IMR-90 (cell line): ENCODE measurements around the gene AVPR1B. TPM values are rescaled to one million over a fixed set of nuclear protein-coding genes. Genes with fewer than 3 reads are reported as not detected.

Experiments
- ATAC-seq: fragments of 200-7000 bp; cut with Tn5 transposase; 2 replicates; pipeline ENCODE4 v1.9.1; 2020; ENCODE audit warnings: low read depth, mild to moderate bottlenecking, moderate library complexity
- BruUV-seq: library from RNA; stranded (reverse); fragments of 400-500 nt; replicated peaks from 2 replicates; lab custom pipeline; 2021; lab: Mats Ljungman, UMichigan
- CTCF ChIA-PET: fragments of 300-600 bp; formaldehyde crosslinking; extraction: SDS; loops from one replicate; lab custom pipeline; 2021; ENCODE audit warnings: antibody characterized with exemption; lab: Yijun Ruan, JAX
- POLR2A ChIA-PET: fragments of 300-600 bp; sonication (Branson Sonifier 250); formaldehyde crosslinking; loops from one replicate; lab custom pipeline; 2022; ENCODE audit warnings: antibody characterized with exemption; ENCODE audit not compliant: unreplicated experiment; lab: Charles Lee
- DNase-seq: peaks from one replicate; pipeline ENCODE4 v3.0.0; 2013
- H2AFZ ChIP-seq: replicated peaks from 2 replicates; pipeline ENCODE3; 2013; ENCODE audit warnings: low read length, mild to moderate bottlenecking; ENCODE audit not compliant: poor library complexity
- H2AK5ac ChIP-seq: 2 replicates; pipeline ENCODE4 v1.6.1; 2013; ENCODE audit warnings: low read depth, low read length, inconsistent platforms
- H2AK9ac ChIP-seq: replicated peaks from 2 replicates; pipeline ENCODE3; 2013; ENCODE audit warnings: mild to moderate bottlenecking, low read depth, low read length, moderate library complexity; ENCODE audit not compliant: poor library complexity
- H2BK120ac ChIP-seq: 2 replicates; pipeline ENCODE4 v1.6.1; 2013; ENCODE audit warnings: low read depth, low read length, inconsistent platforms
- H2BK15ac ChIP-seq: 3 replicates; pipeline ENCODE4 v1.6.1; 2013; ENCODE audit warnings: low read depth, low read length, inconsistent platforms
- H2BK20ac ChIP-seq: 2 replicates; pipeline ENCODE4 v1.6.1; 2013; ENCODE audit warnings: low read depth, mild to moderate bottlenecking, inconsistent platforms, low read length, moderate library complexity
- H2BK5ac ChIP-seq: 2 replicates; pipeline ENCODE4 v1.6.1; 2013; ENCODE audit warnings: mild to moderate bottlenecking, low read depth, low read length, inconsistent platforms; ENCODE audit not compliant: poor library complexity, severe bottlenecking
- H3K14ac ChIP-seq: replicated peaks from 2 replicates; pipeline ENCODE4 v1.6.1; 2013; ENCODE audit warnings: low read depth, low read length, inconsistent platforms
- H3K18ac ChIP-seq: 2 replicates; pipeline ENCODE4 v1.6.1; 2013; ENCODE audit warnings: low read depth, low read length, control low read depth
- H3K23ac ChIP-seq: 2 replicates; pipeline ENCODE4 v1.6.1; 2013; ENCODE audit warnings: low read depth, low read length, inconsistent platforms
- H3K27ac ChIP-seq: 2 replicates; pipeline ENCODE4 v1.5.1; 2013; ENCODE audit warnings: mild to moderate bottlenecking, control low read depth, low read length; ENCODE audit not compliant: insufficient read depth
- H3K27me3 ChIP-seq: 2 replicates; pipeline ENCODE4 v1.6.1; 2013; ENCODE audit warnings: low read length; ENCODE audit not compliant: control insufficient read depth, insufficient read depth
- H3K36me3 ChIP-seq: 2 replicates; pipeline ENCODE4 v1.6.1; 2013; ENCODE audit warnings: low read length, mixed read lengths; ENCODE audit not compliant: control insufficient read depth, insufficient read depth
- H3K4ac ChIP-seq: 2 replicates; pipeline ENCODE4 v1.6.1; 2013; ENCODE audit warnings: low read depth, low read length, inconsistent platforms
- H3K4me1 ChIP-seq: 2 replicates; pipeline ENCODE4 v1.6.1; 2013; ENCODE audit warnings: low read length, mixed read lengths; ENCODE audit not compliant: control insufficient read depth, insufficient read depth
- H3K4me2 ChIP-seq: 2 replicates; pipeline ENCODE4 v1.6.1; 2013; ENCODE audit warnings: low read depth, mild to moderate bottlenecking, control low read depth, low read length, moderate library complexity
- H3K4me3 ChIP-seq: 2 replicates; pipeline ENCODE4 v1.5.1; 2013; ENCODE audit warnings: low read depth, mild to moderate bottlenecking, control low read depth, low read length, moderate library complexity; ENCODE audit not compliant: insufficient read depth
- H3K56ac ChIP-seq: 2 replicates; pipeline ENCODE4 v1.6.1; 2013; ENCODE audit warnings: low read length, inconsistent platforms; ENCODE audit not compliant: insufficient read depth; ENCODE audit errors: extremely low read depth
- H3K79me1 ChIP-seq, 2 experiments: 2 replicates each; pipeline ENCODE4 v1.6.1; 2013; ENCODE audit warnings: low read length in 2 of 2, inconsistent platforms in 1 of 2, low read depth in 1 of 2
- H3K9ac ChIP-seq: 2 replicates; pipeline ENCODE4 v1.6.1; 2013; ENCODE audit warnings: low read depth, low read length, control low read depth
- H3K9me1 ChIP-seq: 2 replicates; pipeline ENCODE4 v1.6.1; 2013; ENCODE audit warnings: low read length, inconsistent platforms; ENCODE audit not compliant: insufficient read depth
- H3K9me3 ChIP-seq: 2 replicates; pipeline ENCODE4 v1.6.1; 2013; ENCODE audit warnings: low read length; ENCODE audit not compliant: control insufficient read depth, insufficient read depth
- H4K20me1 ChIP-seq: 2 replicates; pipeline ENCODE4 v1.6.1; 2013; ENCODE audit warnings: low read length, inconsistent platforms; ENCODE audit not compliant: insufficient read depth
- H4K5ac ChIP-seq: 2 replicates; pipeline ENCODE4 v1.6.1; 2013; ENCODE audit warnings: mild to moderate bottlenecking, low read depth, low read length, control low read depth
- H4K8ac ChIP-seq, 2 experiments: 2 replicates each; pipeline ENCODE4 v1.6.1; 2013; ENCODE audit warnings: low read depth in 2 of 2, low read length in 2 of 2, control low read depth in 1 of 2, inconsistent platforms in 1 of 2
- H4K91ac ChIP-seq: 2 replicates; pipeline ENCODE4 v1.6.1; 2013; ENCODE audit warnings: low read depth, low read length, inconsistent platforms; ENCODE audit not compliant: insufficient read depth
- BHLHE40 ChIP-seq: fragments of 150-350 bp; IDR thresholded peaks from 2 replicates; pipeline ENCODE4 v1.6.1; 2016; ENCODE audit warnings: mild to moderate bottlenecking, low read depth, low read length
- CEBPB ChIP-seq: IDR thresholded peaks from 2 replicates; pipeline ENCODE4 v1.6.1; 2012; ENCODE audit warnings: low read depth, low read length, improper control_type of control experiment
- CHD1 ChIP-seq: IDR thresholded peaks from 2 replicates; pipeline ENCODE4 v1.6.1; 2012; ENCODE audit warnings: low read depth, low read length, improper control_type of control experiment
- NFE2L2 ChIP-seq: fragments of 150-350 bp; IDR thresholded peaks from 2 replicates; pipeline ENCODE4 v1.6.1; 2016; ENCODE audit warnings: low read depth, mild to moderate bottlenecking, low read length
- POLR2A ChIP-seq: IDR thresholded peaks from 2 replicates; pipeline ENCODE4 v1.6.1; 2012; ENCODE audit warnings: mild to moderate bottlenecking, low read depth, low read length
- RAD21 ChIP-seq: IDR thresholded peaks from 2 replicates; pipeline ENCODE4 v1.6.1; 2012; ENCODE audit warnings: low read length, improper control_type of control experiment
- RFX5 ChIP-seq: IDR thresholded peaks from 2 replicates; pipeline ENCODE4 v1.8.0; 2012; ENCODE audit warnings: low read depth, mild to moderate bottlenecking, low read length, moderate library complexity
- WGBS, 2 experiments: methylation state at CpG; one replicate each; pipeline versions ENCODE4 v1.1.5 to v1.1.7; 2013; ENCODE audit warnings: missing lambda C conversion rate in 2 of 2; ENCODE audit not compliant: insufficient read length in 1 of 2; ENCODE audit errors: extremely low coverage in 2 of 2; 5-methylcytosine and 5-hydroxymethylcytosine counted together
- dilution Hi-C: fragments of 300-500 bp; cut with HindIII; formaldehyde crosslinking; loops from one replicate; pipeline ENCODE4 v1.14.3; 2018; ENCODE audit warnings: low sequenced_read_pairs; ENCODE audit not compliant: unreplicated experiment
- in situ Hi-C: fragments of 300-500 bp; cut with MboI; formaldehyde crosslinking; loops from 3 replicates; pipeline ENCODE4 v1.14.3; 2019; ENCODE audit warnings: low sequenced_read_pairs, inconsistent platforms, mixed read lengths
- intact Hi-C: fragments of 100-400 bp; cut with micrococcal nuclease; formaldehyde crosslinking; loops from 2 replicates; pipeline ENCODE4 v1.10.0; 2022
- polyA plus RNA-seq, 3 experiments: library from polyadenylated mRNA; depleted of rRNA; stranded (reverse); fragments of >200 nt; gene quantifications; 2 replicates each; pipeline ENCODE4 v1.2.3, GENCODE V29; 2012; ENCODE audit warnings: low replicate concordance in 1 of 3
- total RNA-seq: library from RNA; depleted of rRNA; stranded (reverse); fragments of >200 nt; gene quantifications from 2 replicates; pipeline ENCODE4 v1.2.3, GENCODE V29; 2012
- TF ChIP-seq, protein P1 (sequence below): fragments of 150-350 bp; IDR thresholded peaks from 2 replicates; pipeline ENCODE4 v1.6.1; 2017; ENCODE audit warnings: mild to moderate bottlenecking, antibody characterized with exemption, low read length, low read depth
- TF ChIP-seq, protein P2 (sequence below): fragments of 150-350 bp; IDR thresholded peaks from 2 replicates; pipeline ENCODE4 v1.6.1; 2016; ENCODE audit warnings: low read depth, mild to moderate bottlenecking, low read length, moderate library complexity, borderline replicate concordance

The AVPR1B gene
- total and polyA plus RNA-seq, 2 of the 4 experiments (the other 2 are of a cell fraction): not detected

DNA sequence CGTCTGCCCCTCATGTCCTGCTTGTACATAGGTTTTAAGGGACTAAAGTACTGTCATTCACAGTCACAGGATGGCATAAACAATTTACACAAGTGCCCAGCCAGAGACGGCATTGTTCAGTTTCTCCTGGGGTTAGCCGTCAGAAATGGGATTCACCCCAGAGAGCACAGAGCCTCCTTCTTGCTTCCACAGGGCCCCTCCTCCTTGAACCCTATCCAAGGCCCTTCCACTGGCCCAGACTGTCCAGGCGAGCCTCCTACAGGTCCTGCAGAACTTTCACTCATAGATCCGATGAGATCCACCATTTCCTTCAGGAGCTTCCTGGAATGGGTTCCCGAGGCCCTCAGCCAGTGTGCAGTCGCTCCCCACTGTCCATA is 10.0 kb downstream of the AVPR1B start:
- DNase-seq: no peak
- no peak overlapping the region for H3K4me3 ChIP-seq
- TF ChIP-seq, protein P1, sequence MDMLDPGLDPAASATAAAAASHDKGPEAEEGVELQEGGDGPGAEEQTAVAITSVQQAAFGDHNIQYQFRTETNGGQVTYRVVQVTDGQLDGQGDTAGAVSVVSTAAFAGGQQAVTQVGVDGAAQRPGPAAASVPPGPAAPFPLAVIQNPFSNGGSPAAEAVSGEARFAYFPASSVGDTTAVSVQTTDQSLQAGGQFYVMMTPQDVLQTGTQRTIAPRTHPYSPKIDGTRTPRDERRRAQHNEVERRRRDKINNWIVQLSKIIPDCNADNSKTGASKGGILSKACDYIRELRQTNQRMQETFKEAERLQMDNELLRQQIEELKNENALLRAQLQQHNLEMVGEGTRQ: no peak
- TF ChIP-seq BHLHE40: no peak
- no peak for TF ChIP-seq POLR2A
- no peak for TF ChIP-seq RFX5
- TF ChIP-seq RAD21: no peak
- TF ChIP-seq, protein P2, sequence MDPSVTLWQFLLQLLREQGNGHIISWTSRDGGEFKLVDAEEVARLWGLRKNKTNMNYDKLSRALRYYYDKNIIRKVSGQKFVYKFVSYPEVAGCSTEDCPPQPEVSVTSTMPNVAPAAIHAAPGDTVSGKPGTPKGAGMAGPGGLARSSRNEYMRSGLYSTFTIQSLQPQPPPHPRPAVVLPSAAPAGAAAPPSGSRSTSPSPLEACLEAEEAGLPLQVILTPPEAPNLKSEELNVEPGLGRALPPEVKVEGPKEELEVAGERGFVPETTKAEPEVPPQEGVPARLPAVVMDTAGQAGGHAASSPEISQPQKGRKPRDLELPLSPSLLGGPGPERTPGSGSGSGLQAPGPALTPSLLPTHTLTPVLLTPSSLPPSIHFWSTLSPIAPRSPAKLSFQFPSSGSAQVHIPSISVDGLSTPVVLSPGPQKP: no peak
- no peak for TF ChIP-seq NFE2L2
- TF ChIP-seq CHD1: no peak
- TF ChIP-seq CEBPB: no peak
- BruUV-seq: no TSS peak
- H3K79me1 ChIP-seq: no peaks in the 10 kb centered on the region
- no peak overlapping the region for H2BK15ac ChIP-seq
- H3K4ac ChIP-seq: no peak overlapping the region
- in situ Hi-C loops: loop anchor here (10.0 to 25.0 kb wide), 2 partner anchors 312 to 445 kb away; no protein-coding TSS in a partner anchor
- no peaks in the 10 kb centered on the region for H3K36me3 ChIP-seq
- no peak overlapping the region for H4K5ac ChIP-seq
- no peaks in the 10 kb centered on the region for H4K20me1 ChIP-seq
- dilution Hi-C loops: no loop called here
- H4K8ac ChIP-seq: no peak overlapping the region
- peaks cover 34% of the 10 kb centered on the region for H3K27me3 ChIP-seq
- no peak overlapping the region for H2BK120ac ChIP-seq
- H2BK20ac ChIP-seq: no peak overlapping the region
- H2AFZ ChIP-seq: no peak overlapping the region
- no peak overlapping the region for H3K27ac ChIP-seq
- H3K14ac ChIP-seq: no peak overlapping the region
- CTCF ChIA-PET: interaction anchor here (1.0 to 2.6 kb wide), 5 partner anchors 10 to 130 kb away, joined by 3 to 34 read pairs (median 6); no protein-coding TSS in a partner anchor
- no peak overlapping the region for H2AK9ac ChIP-seq
- H3K18ac ChIP-seq: no peak overlapping the region
- no peak overlapping the region for H2BK5ac ChIP-seq
- H3K4me1 ChIP-seq: no peaks in the 10 kb centered on the region
- no peaks in the 10 kb centered on the region for H3K9me3 ChIP-seq
- no peak overlapping the region for H3K4me2 ChIP-seq
- intact Hi-C loops: loop anchor here (10.0 kb wide), 1 partner anchor 452 kb away; no protein-coding TSS in a partner anchor
- no peak overlapping the region for H3K23ac ChIP-seq
- WGBS, 2 experiments: 28% methylated on average over 3 of the region's 7 CpGs; no CpG with 5 or more reads in 1 of the 2 experiments
- POLR2A ChIA-PET: no interaction called here
- H3K9ac ChIP-seq: no peak overlapping the region
- H2AK5ac ChIP-seq: no peak overlapping the region
- no peak for ATAC-seq
- no peaks in the 10 kb centered on the region for H3K9me1 ChIP-seq
- H3K56ac ChIP-seq: no peak overlapping the region
- no peak overlapping the region for H4K91ac ChIP-seq
